GM18907 (cell line): Measurements from ENCODE around the gene CLCF1.
A peak's percentile ranks its signal among the peaks of the same experiment; 100 is the strongest.

Source experiments
- ATAC-seq: cut with Tn5 transposase; IDR thresholded peaks from one replicate; pipeline ENCODE4 v1.9.1; 2021; ENCODE audit warnings: mild to moderate bottlenecking, moderate library complexity; ENCODE audit not compliant: unreplicated experiment

Gene CLCF1

GRCh38 chr11:67364169-67364568 is 9.2 kb downstream of the CLCF1 start:
- ATAC-seq, result no peak

DNA sequence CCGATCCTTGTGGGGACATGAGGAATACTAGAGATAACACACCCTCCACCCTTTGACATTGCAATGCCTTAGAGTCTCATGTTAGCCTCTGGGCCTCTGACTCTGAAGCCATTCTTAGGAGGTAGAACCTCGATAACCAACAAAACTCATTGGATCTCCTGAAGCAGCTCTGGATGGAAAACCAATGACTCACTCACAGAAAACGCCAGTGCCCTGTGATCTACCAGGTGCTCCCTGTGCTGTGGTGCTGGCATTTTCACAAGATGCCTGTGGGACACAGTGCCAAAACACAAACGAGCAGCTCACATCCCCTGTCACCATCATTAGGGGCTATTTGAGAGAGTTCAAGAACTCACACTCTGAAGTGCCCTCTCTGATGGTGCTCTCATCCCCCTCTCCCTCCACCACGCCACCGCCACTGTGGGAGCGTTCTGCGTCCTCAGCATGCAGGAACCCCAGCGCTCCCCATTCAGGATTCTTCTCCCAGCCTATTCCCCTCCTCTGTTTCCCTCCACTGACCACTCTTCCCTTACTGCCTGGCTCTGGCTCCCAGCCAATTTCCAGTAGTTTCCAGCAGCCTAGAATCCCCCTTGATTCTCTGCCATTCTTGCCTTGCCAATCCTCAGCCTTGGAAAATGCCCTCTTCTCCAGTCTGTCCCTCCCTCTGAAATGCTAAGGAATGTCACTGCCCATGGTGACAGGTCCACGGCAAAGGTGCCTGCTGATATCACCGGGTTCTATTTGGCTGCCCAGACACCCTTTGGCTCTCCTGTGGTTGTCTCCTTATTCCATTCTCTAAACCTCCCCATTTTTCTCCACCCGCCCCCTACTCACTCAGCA is 15.3 kb downstream of the CLCF1 start:
- ATAC-seq, result no peak

DNA sequence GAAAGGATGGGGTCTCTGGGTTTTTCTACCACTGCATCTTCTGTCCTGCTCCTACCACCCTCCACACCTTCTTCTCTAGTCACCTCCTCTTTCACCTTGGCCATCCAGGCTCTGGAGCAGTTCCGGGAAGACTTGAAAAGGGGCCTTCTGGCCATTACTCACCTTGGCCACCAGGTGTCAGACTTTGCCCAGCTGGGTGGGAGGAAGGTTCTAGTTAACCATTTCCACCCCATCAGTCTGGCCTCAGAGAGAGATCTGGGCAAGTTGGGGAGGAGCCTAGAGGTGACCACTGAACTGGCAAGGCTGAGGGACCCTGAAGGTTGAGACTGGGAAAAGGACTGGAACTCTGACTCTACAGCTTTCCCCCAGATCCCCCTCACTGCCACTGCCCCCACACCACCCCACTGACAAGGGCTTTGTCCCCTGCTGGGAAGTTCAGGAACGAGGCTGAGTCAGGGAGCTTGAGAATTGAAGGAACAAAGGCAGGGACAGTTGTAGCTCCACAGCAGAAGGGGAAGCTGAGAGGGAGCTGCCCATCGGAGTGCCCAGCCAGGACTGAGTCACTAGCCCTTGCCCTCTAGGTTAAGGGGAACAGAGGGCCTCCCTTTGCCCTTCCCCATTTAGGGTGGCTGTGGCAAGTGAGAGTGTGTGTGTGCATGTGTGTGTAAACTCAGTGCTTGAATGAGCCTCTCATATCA is 16.4 kb downstream of the CLCF1 start:
- no peak for ATAC-seq

- no peak for ATAC-seq
Observed at GRCh38 chr11:67356387-67356863, 17.0 kb downstream of the CLCF1 start.

GRCh38 chr11:67355794-67356386 is 17.5 kb downstream of the CLCF1 start:
- ATAC-seq, result no peak

DNA sequence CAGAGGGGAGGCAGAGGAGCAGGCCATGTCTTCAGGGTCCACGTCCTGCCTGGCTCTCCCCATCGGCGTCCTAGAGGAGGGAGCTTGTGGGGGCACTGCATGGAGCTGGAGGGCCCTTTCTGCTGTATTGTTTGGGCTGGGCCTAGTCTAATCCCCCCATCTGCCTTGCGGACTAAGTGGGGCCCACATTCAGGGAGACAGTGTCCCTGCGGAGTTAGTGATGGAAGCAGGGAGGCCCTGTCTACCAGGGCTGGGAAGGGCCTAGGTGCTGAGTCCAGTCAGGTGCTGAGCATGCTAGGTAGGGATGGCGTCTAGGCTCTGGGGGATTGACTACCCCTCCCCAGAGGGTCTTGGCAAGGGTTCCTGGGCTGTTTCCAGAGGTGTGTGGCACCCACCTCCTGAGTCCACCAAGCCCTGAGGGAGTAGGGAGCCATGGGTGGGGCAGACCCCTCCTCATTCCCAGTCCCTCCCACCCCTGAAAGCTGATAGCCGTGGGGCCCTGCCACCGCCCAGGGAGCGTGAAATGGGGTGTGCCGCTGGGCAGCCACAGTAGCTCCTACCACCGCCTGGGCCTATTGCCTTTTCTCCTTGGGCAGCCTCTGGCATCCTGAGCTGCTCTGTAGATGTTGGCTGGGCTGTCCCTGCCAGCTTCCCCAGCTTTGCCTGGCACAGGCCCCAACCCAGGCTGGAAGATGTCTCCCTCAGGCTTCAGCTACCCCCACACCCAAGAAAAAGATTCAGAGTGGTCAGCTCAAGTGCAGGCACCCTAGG is 18.2 kb downstream of the CLCF1 start:
- ATAC-seq, result no peak

DNA sequence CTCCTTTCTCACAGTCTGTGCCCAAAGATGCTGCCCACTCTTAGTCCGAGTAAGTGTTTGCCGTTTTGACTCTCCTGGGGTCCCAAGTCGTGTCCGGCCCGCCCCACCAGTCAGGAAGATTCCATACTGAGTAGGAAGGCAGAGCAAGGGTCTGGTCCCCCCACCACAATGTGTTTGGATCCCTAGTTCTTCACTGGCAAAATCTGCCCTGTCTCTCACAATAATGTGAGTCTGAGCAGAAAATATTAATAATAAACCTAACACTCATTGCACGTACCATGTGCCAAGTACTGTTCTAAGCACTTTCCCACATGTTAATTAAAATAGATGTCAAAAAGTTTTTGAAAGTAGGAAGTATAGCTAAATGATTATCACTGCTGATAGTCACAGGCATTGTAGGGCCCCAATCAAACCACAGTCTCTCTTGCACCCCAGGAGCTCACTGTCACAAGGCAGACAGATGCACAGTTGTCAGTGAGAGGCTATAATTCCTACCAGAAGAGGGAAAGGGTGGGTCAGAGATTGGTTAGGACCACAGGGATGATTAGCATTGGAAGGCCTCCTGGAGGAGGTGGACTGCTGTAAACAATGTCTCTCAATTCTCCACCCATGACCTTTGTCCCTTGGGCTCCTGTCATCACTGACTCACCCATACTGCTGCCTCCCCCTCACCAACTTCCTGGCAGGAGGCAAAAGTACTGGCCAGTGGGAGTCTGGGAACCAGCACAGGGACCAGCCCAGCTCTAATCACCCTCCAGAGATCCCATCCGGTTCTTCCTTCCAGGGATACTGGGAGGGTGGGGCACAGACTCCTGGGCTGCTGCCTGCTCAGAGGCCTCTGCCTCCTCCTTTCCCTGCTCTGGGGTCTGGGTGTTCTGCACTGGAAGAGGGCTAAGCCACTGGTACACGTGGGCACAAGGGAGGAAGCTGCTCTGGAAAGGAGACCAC is 19.0 kb downstream of the CLCF1 start:
- no peak for ATAC-seq

- peak; percentile 71 for ATAC-seq
Observed at GRCh38 chr11:67353317-67354074, 19.9 kb downstream of the CLCF1 start, which contains the start of gene POLD4. Gene POLD4, minus strand, starts transcription at chr11:67353546. Its CDS starts 147 bp downstream, at chr11:67353399.

DNA sequence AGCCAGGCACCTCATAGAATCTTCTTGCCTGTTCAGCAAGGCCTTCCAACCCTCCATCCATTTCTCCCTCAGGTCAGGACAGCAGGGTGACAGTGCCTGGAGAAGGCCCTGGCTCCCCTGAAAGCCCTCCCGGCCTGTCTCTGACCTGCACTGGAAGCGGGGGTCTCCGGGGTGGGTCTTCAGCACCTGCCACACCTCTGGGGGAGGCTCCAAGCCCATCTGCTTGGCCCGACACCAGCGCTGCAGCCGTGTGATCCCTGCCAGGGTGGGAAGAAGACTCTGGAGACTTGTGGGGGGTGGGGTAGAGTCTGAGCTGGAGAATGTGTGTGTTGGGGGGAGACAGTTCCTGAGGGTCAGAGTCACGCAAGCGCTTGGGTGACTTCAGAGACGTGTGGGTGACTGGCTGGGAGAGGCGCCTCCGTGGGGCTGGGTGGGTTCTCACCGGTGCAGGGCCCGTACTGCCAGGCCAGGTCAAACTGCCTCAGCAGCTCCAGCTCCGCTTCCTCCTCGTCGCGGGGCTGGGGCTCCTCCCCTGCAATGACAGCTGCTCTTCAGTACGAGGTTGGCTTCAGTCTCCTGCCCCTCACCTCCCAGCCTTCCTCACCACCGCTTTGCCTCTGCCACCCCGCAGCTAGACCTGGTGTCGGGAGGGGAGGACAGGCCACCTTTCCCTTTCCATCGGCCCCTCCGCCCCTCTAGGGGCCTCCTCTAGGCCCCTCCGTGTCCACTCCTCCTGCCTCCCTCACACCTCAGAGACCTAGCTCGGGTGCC is 20.7 kb downstream of the CLCF1 start:
- peak; percentile 13 for ATAC-seq

- no peak for ATAC-seq
Observed at GRCh38 chr11:67351275-67352005, 22.0 kb downstream of the CLCF1 start.

DNA sequence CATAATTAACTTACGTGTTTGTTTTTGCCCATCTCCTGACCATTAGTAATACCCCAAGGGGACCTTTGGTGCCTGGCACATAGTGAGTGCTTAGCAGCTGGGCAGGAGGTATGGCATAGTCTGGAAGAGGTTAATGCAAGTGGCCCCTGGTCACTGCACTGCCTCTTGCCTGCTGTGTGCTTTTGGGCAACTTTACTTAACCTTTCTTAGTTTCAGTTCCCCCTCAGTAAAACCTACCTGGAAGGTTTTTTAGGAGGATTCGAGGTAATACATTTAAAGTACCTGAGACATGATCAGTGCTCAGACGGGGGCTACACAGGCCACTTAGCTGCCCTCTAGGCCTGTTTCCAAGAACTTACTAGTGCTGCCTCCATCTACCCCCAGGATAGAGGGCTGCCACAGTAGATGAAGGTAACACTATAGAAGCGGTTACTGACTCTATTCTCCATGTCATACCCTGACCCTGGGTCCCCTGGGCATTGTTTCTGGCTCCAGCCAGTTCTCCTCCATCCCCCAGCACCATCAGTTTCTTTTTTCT is 23.4 kb downstream of the CLCF1 start:
- no peak for ATAC-seq

DNA sequence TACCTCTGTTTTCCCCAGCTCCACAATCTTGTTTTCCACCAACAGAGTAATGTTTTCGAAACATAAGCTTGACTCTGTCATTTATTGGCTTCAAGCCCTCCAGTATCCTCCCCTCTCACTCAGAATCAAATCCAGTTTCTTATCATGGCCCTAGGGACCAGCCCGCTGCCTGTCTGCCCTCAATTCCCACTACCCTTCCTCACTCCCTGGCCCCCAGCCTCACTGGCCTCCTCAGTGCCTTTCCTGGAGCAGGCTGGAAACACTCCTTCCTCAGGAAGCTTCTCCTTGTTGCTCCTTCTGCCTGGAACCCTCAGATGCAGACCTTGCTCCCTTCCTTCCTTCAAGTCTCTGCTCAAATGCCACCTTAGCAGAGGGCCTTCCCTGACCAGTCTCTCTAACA is 23.9 kb downstream of the CLCF1 start:
- no peak for ATAC-seq

DNA sequence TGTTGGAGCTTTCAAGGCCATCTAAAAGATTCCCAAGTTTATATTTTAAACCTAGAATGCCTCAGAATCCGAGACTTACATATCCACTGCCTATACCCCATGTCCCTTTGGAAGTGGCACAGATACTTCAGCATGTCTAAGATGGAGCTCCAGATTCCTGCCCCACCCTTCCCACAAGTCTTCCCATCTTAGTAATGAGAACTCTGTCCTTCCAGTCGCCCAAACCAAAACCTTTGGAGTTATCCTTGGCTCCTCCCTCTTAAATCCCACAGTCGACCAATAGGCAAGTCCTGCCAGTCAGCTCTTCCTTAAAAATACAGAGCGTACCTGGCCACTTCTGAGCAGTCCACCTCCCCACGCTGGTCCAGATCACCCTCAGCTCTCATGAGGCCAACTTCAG is 24.4 kb downstream of the CLCF1 start:
- ATAC-seq, result no peak

DNA sequence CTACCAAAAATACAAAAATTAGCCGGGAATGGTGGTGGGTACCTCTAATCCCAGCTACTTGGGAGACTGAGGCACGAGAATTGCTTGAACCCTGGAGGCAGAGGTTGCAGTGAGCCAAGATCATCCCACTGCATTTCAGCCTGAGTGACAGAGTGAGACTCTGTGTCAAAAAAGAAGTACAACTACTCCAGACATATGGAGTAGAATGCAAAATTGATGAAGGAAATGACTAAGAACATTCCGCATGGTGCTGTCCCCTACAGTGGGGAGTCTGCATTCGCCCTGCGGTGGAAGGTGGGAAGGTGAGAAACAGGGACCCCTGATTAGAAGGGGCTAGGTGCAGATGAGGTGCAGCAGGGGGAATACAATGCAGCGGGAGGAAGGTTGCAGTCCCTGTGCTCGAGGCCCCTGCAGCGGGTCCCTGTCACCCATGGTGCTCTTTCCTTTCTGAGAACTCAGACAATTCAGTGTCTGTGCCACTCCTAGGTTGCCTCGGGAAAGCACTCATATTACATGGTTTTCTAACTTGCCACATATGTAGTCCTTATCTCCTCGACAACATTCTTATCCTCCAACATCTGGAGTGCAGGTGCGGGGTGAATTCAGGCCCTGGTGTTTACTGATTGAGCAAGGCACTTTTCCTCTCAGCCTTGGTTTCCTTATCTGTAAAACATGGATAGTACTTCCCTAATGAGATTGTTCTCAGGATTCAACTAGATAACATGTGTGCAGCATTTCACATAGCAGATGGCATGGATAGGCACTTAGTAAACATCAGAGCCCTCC is 25.2 kb downstream of the CLCF1 start:
- ATAC-seq, result no peak

GRCh38 chr11:67345920-67346819 is 27.2 kb downstream of the CLCF1 start:
- ATAC-seq, result no peak
